Activated effector memory CD4-positive, alpha-beta T cell treated with anti-CD3 and anti-CD28 coated beads, Interleukin-2, amount 50 U/mL, for 16 hours (primary cell): ENCODE results near the gene ZMYM4.
A peak's percentile ranks its signal among the peaks of the same experiment; 100 is the strongest.
"Not testable (repeated sequence)": the region's sequence is repeated elsewhere in the genome, so short reads cannot be mapped to it uniquely, and the experiment has no call there.

ENCODE experiments used
- DNase-seq: peaks from one replicate; pipeline ENCODE4 v3.0.0-alpha.2; 2020

Gene ZMYM4

DNA sequence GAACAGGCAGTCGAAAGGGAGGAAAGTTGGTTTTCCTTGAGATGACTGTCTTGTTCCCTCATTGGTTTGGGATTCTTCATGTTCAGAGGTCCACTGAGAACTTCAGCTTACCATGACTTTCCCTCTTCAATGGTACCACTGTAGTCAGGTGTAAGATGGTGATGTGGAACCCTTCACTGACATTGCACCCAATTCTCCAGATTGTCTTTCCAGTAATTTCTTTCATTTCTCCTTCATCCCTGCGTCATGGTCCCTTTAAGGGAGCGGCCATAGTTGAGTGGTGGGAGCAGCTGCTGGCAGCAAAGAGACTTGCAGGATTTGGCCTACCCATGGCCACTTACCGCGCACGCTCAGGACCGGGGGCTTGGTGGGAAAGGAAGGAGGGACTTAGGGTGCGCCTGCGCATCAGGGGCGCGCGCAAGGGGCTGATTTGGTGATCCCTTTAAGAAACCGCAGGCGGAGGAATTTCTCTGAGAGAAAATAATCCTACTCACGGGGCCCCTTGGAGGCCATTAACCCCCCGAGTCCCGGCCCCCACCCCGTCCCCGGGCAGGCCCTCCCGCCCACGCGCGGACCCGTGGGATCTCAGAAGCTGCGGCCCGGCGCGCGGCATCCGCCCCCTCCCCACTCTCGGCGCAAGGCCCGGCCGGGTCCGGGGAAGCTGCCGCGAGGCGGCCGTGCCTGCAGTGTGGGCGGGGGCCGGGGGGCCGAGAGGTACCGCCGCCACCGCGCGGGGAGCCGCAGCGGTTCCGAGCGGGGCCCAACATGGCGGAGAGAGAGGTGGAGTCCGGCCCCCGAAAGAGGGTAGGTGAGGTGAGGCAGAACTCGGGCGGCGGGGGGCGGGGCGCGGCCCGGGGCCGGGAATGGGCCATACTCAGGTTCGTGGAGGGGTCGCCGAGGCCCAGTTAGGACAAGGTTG, at the start of gene ZMYM4:
Gene ZMYM4 (plus strand): TSS at position 428 of the 919 bp plus-strand sequence. CDS start 338 bp downstream, at position 766.
- DNase-seq, result peak; percentile 95

DNA sequence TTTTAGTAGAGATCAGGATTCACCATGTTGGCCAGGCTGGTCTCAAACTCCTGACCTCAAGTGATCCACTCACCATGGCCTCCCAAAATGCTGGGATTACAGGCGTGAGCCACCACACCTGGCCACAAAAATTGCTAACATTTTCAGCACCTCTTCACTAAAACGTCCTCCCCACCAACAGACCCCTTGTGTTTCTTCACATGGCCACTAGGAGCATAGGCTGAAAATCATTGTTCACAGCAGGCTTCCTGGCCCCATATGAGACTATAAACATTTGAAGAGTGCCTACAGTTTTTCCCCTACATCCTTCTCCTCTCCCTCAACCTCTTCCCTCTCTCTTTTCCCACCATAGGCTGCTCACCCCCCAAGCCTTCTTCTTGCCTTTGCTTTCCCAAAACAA, 47.5 kb upstream of the ZMYM4 start:
- DNase-seq, result no peak

DNA sequence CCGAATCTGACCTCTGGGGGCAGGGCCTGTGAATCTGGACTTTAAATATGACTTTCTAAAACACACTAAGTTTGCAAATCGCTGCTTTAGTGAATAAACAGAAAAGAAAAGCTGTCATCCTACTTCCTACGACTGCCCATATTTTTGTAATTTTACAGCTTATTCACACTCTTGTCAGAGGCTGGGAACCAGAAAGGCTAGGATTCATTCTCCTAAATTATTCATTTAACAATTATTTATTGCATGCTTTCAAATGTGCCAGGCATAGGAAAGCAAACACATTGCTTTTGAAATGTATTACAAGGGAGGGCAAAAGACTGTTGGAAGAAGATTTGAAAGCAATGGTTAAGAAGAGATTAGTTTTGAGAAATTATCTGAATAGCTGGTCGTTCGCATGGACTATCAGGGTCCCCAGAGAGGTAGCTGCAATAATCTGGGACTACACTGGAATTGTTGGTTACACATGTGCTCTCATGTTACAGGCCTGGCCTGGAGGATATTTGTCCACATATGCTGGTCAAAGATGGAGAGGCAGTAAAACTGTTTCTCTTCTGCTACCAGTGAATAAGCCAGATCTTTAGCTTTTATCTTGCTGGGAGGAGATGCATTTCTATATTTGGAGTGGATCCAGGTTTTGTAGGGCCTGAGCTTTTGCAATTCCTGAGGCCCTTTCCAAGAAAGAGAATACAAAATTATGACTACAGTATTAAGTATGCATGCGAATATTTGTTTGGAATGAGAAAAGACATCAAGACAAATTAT, 46.0 kb upstream of the ZMYM4 start:
- DNase-seq, result no peak

DNA sequence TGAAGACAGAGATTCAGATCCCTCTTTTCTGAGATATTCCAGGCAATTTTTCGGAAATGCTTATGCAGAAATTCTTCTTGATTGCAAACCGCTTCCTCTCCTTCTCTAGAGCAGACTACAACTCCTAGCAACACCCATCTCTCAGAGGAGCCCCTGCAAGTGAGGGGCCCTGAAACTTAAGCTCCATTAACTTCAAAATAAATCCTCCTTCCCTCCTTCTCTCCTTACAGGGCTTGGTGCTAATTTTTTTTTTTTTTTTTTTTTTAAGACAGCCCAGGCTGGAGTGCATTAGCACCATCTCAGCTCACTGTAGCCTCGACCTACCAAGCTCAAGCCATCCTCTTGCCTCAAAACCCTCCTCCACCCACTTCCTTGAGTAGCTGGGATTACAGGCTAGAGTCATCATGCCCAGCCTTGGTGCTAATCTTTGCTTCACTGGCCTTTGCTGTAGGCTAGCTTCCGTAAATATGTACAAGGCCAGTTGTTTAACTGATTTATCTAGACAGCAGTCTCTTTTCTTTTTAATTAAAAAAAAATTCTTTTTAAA, 45.4 kb upstream of the ZMYM4 start:
- no peak for DNase-seq

DNA sequence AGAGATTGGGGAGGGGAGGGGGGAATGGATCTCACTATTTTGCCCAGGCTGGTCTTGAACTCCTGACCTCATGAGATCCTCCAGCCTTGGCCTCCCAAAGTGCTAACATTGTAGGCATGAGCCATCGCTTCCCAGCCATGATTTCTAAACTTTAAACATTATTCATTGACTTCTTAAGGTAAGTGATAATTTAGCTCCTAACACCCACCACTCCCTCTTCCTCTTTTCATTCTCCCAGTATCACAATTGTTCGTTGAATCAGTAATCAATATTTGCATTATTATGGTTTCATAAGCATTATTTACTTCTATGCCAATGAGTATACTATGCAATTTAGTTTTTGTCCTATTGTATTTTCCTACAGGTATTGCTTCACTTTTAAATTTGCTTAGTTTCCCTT, 42.0 kb upstream of the ZMYM4 start:
- no peak for DNase-seq

DNA sequence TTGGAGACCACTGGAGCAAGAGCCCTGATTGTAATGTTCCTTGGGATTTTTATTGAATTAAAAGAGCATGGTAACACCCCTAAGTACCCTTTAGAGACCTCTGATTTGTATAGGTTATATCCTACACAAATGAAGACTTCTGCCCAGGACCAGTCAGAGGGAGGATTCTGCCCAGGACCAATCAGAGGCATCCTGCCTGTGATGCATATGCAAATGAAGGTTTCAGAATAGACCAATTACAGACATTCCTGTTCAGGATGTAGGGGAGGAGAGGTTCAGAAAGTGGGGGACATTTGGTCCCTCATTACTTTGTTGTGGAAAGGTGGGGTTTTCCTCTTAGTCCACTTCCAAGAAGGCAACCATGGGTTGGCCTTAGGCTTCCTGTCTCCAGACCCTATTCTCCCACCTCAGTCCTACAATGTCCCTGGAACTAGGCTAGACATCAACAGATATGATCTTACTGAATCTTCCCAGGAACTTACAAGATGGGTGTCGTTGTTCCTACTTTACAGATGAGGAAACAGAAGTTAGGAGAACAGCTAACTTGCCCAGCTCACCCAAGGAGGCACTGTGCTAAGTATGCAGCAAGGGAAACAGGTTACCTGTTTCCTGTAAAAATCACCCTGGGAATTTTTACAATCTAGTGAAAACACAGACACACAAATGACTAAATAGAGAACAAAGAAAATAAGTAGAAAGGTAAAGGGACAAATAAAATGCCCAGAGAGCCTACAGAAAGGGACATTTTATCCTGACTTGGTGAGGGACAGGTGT, 38.7 kb upstream of the ZMYM4 start:
- no peak for DNase-seq

DNA sequence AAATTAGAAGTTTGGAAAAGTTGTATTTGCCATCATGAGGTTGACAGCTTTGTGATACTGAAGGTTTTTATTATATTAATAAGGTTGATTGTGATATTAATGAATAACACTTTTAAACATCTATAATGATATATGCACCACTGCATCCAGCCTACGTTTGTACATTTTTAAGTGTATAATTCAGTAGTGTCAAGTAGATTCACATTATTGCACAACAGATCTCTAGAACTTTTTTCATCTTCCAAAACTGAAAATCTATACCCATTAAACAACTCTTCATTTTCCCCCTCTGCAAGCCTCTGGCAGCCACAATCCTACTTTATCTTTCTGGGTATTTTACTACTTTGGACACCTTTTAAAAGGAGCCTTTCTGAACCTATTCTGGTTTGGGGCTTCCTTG, 37.2 kb upstream of the ZMYM4 start:
- DNase-seq, result no peak

DNA sequence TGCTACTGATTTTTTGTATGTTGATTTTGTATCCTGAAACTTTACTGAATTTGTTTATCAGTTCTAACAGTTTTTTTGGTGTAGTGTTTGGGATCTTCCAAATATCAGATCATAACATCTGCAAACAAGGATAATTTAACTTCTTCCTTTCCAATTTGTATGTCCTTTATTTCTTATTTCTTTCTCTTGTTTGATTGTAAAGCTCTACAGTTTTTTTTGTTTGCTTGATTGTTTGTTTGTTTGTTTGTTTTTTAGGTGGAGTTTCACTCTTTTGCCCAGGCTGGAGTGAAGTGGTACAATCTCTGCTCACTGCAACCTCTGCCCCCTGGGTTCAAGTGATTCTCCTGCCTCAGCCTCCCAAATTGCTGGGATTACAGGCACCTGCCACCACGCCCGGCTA, 31.7 kb upstream of the ZMYM4 start:
- DNase-seq, result not testable (repeated sequence)

DNA sequence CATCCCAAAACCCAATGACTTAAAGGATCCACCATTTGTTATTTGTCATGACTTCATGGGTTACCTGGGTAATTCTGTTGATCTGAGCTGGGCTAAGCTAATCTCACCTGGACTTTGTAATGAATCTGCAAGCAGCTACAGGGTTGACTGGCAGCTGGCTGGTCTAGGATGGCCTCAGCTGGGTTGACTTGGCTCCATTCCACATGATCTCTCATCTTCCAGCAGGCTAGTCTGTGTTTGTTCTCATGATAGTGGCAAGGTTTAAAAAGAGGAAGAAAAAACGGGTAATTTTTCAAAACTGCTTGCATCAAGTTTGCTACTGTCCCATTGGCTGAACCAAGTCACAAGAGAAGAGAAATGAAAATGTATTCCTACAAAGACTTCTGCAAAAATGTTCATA, 24.8 kb upstream of the ZMYM4 start:
- DNase-seq, result no peak

DNA sequence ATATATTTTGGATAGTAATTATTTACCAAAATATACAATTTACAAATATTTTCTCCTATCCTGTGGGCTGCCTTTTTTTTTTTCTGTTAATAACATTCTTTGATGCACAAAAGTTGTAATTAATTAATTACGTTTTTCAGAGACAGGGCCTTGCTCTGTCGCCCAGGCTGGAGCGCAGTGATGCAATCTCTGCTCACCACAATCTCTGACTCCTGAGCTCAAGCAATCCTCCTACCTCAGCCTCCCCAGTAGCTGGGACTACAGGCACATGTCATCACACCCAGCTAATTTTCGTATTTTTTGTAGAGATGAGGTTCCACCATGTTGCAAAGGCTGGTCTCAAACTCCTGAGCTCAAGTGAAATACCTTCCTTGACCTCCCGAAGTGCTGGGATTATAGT, 21.3 kb upstream of the ZMYM4 start:
- no peak for DNase-seq

DNA sequence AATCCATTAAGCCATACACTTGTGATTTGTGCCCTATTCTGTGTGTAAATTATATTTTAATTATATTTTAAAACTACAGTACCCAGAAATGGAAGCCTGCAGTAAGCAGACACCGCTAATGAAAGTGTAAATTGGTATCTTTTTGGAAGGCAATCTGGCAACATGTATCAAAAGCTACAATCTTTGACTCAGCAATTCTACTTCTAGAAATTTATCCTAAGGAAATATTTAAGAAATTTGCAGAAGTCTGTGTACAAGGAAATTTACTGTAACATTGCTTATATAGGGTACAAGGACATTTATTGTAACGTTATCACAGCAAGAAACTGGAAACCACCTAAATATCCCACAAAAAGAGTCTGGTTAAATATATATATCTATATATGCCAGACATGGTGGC, 14.6 kb upstream of the ZMYM4 start:
- no peak for DNase-seq

DNA sequence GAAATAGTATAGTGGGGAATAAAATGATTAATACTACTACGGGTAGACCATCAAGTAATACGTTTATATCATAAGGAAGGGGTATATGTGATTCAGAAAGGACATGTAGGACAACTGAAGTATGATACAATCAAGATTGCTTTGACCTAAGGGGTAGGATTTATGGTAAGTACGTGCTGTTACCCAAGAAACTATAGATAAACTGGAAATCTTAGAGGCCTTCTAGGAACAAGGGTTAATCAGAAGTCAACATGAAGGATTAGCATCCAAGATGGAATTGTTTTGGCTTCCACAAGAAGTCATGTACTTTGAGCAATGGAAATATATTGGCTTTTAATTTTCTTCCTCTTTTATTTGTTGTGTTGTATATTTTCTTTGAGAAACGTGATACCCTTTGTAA, 13.2 kb upstream of the ZMYM4 start:
- DNase-seq, result no peak

DNA sequence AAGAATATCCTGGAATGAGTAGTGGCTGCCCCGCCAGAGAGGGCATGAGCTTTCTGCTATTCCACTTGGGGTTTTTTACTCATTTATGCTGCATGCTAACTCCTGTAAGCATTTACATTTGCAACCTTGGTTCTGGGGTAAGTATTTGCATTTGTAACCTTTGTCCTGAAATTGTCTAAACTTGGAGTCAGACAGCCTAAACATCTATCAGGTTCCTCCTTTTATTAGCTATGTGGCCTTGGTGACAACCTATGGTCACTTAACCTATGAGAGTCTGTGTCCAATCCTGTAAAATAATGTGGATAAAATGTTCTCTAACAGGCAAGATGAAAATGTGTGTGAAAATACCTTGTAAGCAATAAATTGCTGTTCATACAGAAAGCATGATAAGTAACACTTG, 8.9 kb upstream of the ZMYM4 start:
- DNase-seq, result no peak

DNA sequence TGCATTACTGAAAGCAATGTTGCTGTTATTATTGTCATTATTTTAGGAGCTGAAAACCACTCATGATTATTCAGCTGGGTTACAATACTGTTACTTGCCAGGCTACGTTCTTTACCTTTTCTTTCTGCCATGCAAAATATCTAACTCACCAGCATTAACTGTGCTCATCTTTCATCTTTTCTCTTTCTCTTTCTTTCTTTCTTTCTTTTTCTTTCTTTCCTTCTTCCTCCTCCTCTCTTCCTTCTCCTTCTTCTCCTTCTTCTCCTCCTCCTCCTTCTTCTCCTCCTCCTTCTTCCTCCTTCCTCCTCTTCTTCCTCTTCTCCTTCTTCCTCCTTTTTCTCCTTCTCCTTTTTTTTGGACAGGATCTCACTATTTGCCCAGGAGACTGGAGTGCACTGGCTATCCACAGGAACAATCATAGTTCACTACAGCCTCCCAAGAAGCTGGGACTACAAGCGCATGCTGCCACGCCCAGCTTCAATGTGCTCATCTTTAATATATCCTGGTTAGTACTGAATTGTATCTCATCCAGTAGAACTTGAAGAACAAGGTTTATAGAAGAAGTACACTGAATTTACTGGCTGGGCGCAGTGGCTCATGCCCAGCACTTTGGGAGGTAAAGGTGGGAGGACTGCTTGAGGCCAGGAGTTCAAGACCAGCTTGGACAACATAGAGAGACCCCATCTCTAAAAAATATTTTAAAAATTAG, 6.9 kb upstream of the ZMYM4 start:
- no peak for DNase-seq

DNA sequence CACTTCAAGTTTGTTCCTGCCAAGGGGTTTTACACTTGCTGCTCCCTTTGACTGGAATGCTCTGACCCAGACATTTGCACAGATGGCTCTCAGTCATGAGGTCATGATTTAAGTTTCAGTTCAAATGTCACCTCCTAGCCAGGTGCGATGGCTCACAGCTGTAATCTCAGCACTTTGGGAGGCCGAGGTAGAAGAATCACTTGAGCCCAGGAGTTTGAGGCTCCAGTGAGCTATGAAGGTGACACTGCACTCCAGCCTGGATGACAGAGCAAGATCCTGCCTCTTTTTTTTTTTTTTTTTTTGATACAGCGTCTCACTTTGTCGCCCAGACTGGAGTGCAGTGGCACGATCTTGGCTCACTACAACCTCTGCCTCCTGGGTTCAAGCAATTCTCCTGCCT, 4.5 kb upstream of the ZMYM4 start:
- DNase-seq, result no peak

DNA sequence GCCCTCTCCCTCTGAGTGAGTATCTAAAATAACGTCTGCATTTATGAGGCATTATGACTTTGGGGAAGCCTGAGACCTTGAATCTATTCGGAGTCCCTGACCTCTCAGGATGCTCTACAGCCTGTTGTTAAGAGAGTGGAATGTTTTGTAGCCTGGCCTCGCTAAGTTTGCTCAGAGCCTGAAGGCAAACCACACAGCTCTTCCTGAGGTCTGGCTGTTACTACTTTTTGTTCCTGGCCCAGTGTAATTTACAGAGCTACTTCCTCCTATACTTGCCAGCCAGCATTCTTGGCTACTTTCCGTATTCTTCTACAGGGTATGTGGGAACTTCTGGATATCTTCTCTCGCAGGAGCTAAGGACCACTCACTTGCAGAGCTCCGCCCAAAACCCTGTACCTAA, 3.6 kb upstream of the ZMYM4 start:
- DNase-seq, result no peak

DNA sequence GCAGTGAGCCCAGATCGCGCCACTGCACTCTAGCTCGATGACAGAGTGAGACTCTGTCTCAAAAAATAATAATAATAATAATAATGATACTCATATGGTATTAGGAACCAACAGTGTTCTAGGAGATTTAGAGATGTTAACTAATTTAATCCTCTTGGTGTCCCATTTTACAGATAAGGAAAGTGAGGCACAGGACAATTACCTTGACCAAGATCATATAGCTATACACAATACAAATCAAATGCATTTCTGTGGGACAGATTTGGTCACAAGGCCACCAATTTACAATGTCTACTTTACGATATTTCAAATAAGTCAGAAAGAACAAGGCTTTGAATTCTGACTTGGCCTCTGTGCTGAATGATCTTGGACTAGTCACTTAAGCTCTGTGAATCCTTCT, 2.2 kb upstream of the ZMYM4 start:
- DNase-seq, result no peak

DNA sequence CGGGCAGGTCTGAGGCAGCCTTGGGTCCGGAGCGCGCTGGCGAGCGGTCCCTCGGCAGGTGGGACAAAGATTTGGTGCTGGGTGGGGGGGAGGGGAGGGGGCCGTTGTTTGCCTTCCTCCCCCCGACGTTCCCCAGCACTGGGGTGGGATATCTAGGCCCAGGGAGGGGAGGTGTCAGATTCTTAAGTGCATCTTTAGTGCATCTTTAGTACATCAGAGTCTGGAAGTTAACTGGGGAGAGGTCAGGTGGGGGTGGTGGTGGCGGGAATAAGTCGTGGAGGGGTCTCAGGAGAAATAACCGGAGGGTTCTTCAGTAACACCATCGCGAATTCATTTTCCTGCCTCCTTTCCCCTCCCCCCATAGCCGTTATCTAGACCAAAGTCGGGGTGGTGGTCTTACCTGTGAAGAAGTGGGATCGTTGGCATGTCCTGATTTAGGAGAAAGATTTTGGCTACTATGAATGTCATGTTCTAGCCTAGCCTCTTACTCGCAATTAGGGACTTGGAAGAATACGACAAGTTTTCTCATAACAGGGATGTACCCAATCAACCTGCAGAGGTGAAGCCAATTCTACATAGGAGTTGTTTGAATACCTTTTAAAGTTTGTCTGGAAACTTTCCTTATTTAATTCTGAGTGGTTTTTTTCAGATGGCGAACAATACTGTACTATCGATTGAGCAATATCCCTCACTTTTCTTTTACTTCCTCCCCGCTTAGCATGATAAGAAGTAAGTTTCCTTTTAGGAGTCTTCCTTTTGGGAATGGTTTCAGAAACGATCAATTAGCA, 886 bp downstream of the ZMYM4 start:
- DNase-seq, result no peak

DNA sequence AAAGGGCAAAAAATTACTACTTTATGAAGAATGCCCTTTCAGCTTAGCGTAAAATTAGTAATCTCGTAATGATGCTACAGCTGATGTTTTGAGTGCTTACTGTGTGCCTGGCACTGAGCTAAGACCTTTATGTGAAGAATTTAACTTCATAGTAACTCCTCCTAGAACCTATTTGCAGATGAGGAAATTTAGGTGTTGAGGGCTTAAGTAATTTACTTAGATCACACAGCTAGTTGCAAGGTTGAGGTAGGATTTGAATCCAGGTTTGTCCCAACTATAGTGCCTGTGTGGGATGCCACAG, 1.4 kb downstream of the ZMYM4 start:
- no peak for DNase-seq

DNA sequence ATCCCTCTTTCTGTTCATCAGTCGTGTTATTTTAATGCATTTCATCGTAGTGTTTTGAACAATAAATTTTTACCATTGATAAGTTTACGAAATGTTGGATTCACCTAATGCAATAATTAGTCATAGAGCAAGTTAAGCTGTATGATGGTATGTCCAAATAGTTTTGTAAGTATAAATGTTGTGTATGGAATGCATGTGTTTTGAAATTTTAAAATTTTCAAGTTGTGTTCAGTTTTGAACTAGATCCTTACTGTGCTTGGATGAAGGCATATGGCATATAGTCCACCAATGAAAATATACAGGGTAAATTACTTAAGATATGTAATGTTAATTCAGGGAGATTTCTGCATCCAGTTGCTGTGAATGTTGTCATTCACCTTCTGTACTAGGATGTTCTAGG, 2.3 kb downstream of the ZMYM4 start:
- no peak for DNase-seq

DNA sequence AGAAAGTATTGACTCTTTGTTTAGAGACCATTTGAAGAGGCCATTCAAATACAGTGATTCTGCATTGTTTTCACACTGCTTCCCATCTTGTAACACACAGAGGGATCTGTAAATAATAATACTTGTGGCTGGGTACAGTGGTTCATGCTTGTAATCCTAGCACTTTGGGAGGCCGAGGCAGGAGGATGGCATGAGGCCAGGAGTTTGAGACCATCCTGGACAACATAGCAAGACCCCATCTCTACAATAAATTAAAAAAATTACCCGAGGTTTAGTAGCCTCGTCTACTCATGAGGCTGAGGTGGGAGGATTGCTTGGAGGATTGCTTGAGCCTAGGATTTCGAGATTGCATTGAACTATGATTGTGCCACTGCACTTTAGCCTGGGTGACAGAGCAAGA, 5.7 kb downstream of the ZMYM4 start:
- no peak for DNase-seq
